Smooth muscle cell (in vitro differentiated cells): ENCODE results near the gene EED. TPM values are rescaled to one million over a fixed set of nuclear protein-coding genes. Genes with fewer than 3 reads are reported as not detected.

Experiments
- DNase-seq: peaks from one replicate; lab custom pipeline; 2025; ENCODE audit not compliant: unreplicated experiment; lab: John Stamatoyannopoulos, UW
- H2AFZ ChIP-seq: fragments of 200-600 bp; sonication (generic); 2 replicates; pipeline ENCODE4 v1.6.0; 2016; ENCODE audit warnings: antibody characterized with exemption, low read depth, mild to moderate bottlenecking
- H3F3A ChIP-seq: fragments of 200-600 bp; sonication (generic); 2 replicates; pipeline ENCODE4 v1.6.0; 2017; ENCODE audit warnings: antibody characterized with exemption, low read depth
- H3K27ac ChIP-seq: fragments of 200-600 bp; sonication (generic); 2 replicates; pipeline ENCODE4 v1.5.1; 2016; ENCODE audit warnings: low read depth, mild to moderate bottlenecking
- H3K27me3 ChIP-seq: fragments of 200-600 bp; sonication (generic); 2 replicates; pipeline ENCODE4 v1.6.1; 2016; ENCODE audit warnings: low read depth, mild to moderate bottlenecking
- H3K36me3 ChIP-seq: fragments of 200-600 bp; sonication (generic); 2 replicates; pipeline ENCODE4 v1.5.1; 2016; ENCODE audit warnings: low read depth
- H3K4me1 ChIP-seq: fragments of 200-600 bp; sonication (generic); 2 replicates; pipeline ENCODE4 v1.5.1; 2016; ENCODE audit warnings: low read depth
- H3K4me2 ChIP-seq: fragments of 200-600 bp; sonication (generic); 2 replicates; pipeline ENCODE4 v1.6.0; 2016; ENCODE audit warnings: mild to moderate bottlenecking
- H3K4me3 ChIP-seq: fragments of 200-600 bp; sonication (generic); 2 replicates; pipeline ENCODE4 v1.5.1; 2016; ENCODE audit warnings: mild to moderate bottlenecking
- H3K79me2 ChIP-seq: fragments of 200-600 bp; sonication (generic); 2 replicates; pipeline ENCODE4 v1.6.0; 2016; ENCODE audit warnings: low read depth, mild to moderate bottlenecking
- H3K9ac ChIP-seq: fragments of 200-600 bp; sonication (generic); 2 replicates; pipeline ENCODE4 v1.6.0; 2016; ENCODE audit warnings: low read depth
- H3K9me3 ChIP-seq: fragments of 200-600 bp; sonication (generic); replicated peaks from 2 replicates; pipeline ENCODE4 v1.5.1; 2016; ENCODE audit warnings: low read depth
- H4K20me1 ChIP-seq: fragments of 200-600 bp; sonication (generic); 2 replicates; pipeline ENCODE4 v1.6.0; 2016; ENCODE audit warnings: low read depth
- CTCF ChIP-seq: fragments of 200-600 bp; sonication (generic); IDR thresholded peaks from 2 replicates; pipeline ENCODE4 v1.5.1; 2017; ENCODE audit warnings: borderline replicate concordance, mild to moderate bottlenecking, antibody characterized with exemption; ENCODE audit not compliant: insufficient read depth, poor library complexity, severe bottlenecking
- WGBS: methylation state at CpG from one replicate; pipeline ENCODE4 v1.1.7; 2016; ENCODE audit warnings: low lambda C conversion rate; 5-methylcytosine and 5-hydroxymethylcytosine counted together
- polyA plus RNA-seq: library from polyadenylated mRNA; unstranded; fragments of >200 nt; fragmentation: Nextera tagmentation; extraction: Ambion mirVana; gene quantifications from 2 replicates; pipeline ENCODE4 v1.2.1, GENCODE V29; 2016
- total RNA-seq: library from RNA; depleted of rRNA; stranded (reverse); fragments of >200 nt; gene quantifications from 2 replicates; pipeline ENCODE4 v1.2.3, GENCODE V29; 2014

EED gene
- total and polyA plus RNA-seq, 2 experiments from 2014 or later, result 18.6 to 38.7 TPM

DNA sequence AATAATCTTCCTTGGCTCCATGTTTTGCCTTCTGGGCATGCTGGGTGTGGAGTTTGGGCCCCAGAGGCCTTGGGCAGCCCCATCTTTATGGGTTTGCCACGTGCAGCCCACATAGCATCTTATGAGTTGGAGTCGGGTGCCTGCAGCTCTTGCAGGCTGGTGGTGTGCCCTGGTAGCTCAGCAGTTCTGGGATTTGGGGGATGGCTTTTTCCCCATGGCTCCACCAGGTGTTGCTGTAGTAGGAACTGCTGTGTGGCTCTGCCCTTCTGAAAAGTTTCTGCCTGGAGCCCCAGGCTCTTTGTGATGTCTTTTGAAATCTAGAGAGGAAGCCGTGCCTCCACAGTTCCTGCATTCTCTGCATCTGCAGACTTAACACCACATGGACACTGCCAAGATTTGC, 16.8 kb downstream of the EED start:
- H3K36me3 ChIP-seq, result peaks cover 14% of the 10 kb centered on the region

GRCh38 chr11:86262387-86262786, 17.8 kb downstream of the EED start:
- no peaks in the 10 kb centered on the region for H3K27me3 ChIP-seq
- no peak overlapping the region for H3K9ac ChIP-seq
- no peak overlapping the region for H2AFZ ChIP-seq
- H4K20me1 ChIP-seq, result no peaks in the 10 kb centered on the region
- 95% methylated on average over 6 of the region's 6 CpGs for WGBS
- H3K9me3 ChIP-seq, result no peaks in the 10 kb centered on the region
- H3K79me2 ChIP-seq, result peaks cover 15% of the 10 kb centered on the region
- no peak overlapping the region for H3K27ac ChIP-seq
- no peak for DNase-seq
- TF ChIP-seq CTCF, result no peak
- peaks cover 13% of the 10 kb centered on the region for H3K36me3 ChIP-seq
- no peak overlapping the region for H3K4me2 ChIP-seq
- no peaks in the 10 kb centered on the region for H3K4me1 ChIP-seq
- no peak overlapping the region for H3K4me3 ChIP-seq
- H3F3A ChIP-seq, result no peaks in the 10 kb centered on the region

More for the DNA sequence above, 16.8 kb downstream of the EED start:
- no peaks in the 10 kb centered on the region for H3K9me3 ChIP-seq
- H3K4me3 ChIP-seq, result no peak overlapping the region
- peaks cover 20% of the 10 kb centered on the region for H3K79me2 ChIP-seq
- no peaks in the 10 kb centered on the region for H3K27me3 ChIP-seq
- no peak for DNase-seq
- no peak for TF ChIP-seq CTCF
- 95% methylated on average over 3 of the region's 3 CpGs for WGBS
- no peak overlapping the region for H2AFZ ChIP-seq
- no peak overlapping the region for H3K4me2 ChIP-seq
- no peak overlapping the region for H3K27ac ChIP-seq
- H3K9ac ChIP-seq, result no peak overlapping the region
- H4K20me1 ChIP-seq, result peaks cover 6% of the 10 kb centered on the region
- H3K4me1 ChIP-seq, result no peaks in the 10 kb centered on the region
- H3F3A ChIP-seq, result no peaks in the 10 kb centered on the region

DNA sequence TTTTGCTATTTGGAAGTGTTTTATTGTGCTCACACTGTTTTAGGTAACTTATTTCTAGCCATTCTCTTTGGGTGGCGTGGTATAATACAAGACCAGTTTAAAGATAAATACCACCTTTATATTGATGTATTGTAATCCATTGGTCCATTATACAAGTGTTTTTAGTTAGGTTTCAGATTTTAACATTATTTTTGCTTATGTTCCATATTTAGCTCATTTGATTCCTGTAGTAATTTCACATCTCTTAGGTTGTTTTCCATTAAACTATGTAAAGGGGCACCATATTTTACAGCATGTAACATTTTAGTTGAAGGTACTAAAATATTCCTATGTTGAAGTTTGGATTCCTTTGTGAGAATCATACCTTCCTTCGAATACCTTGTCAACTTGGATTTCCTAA, 20.1 kb downstream of the EED start:
- Histone ChIP-seq H2AFZ (no peak overlapping the region), H3F3A (no peaks in the 10 kb centered on the region), H3K27ac (no peak overlapping the region), H3K4me1 (no peaks in the 10 kb centered on the region), H3K9ac (no peak overlapping the region), H4K20me1 (no peaks in the 10 kb centered on the region), H3K9me3 (no peaks in the 10 kb centered on the region), H3K79me2 (peaks cover 22% of the 10 kb centered on the region), H3K27me3 (no peaks in the 10 kb centered on the region), H3K4me3 (no peak overlapping the region), H3K4me2 (no peak overlapping the region), H3K36me3 (peaks cover 13% of the 10 kb centered on the region)
- no peak for DNase-seq
- no peak for TF ChIP-seq CTCF
- 97% methylated on average over 2 of the region's 2 CpGs for WGBS

- H3K27ac ChIP-seq, result no peak overlapping the region
- H3K4me1 ChIP-seq, result no peaks in the 10 kb centered on the region
- H3K4me2 ChIP-seq, result no peak overlapping the region
- no peak overlapping the region for H3K4me3 ChIP-seq
- H3K27me3 ChIP-seq, result no peaks in the 10 kb centered on the region
- H3K36me3 ChIP-seq, result peaks cover 13% of the 10 kb centered on the region
- TF ChIP-seq CTCF, result no peak
- no peak overlapping the region for H3K9ac ChIP-seq
- no peaks in the 10 kb centered on the region for H3F3A ChIP-seq
- no peak overlapping the region for H2AFZ ChIP-seq
- H3K79me2 ChIP-seq, result peaks cover 26% of the 10 kb centered on the region
- no peaks in the 10 kb centered on the region for H3K9me3 ChIP-seq
- no peak for DNase-seq
- H4K20me1 ChIP-seq, result no peaks in the 10 kb centered on the region
These were observed 20.6 kb downstream of the EED start for GRCh38 chr11:86265194-86265593.
